GM21515 (cell line): ENCODE results near the gene PDE10A.

Experiments used
- ATAC-seq: cut with Tn5 transposase; IDR thresholded peaks from one replicate; pipeline ENCODE4 v1.9.1; 2021; ENCODE audit not compliant: unreplicated experiment

PDE10A gene

DNA sequence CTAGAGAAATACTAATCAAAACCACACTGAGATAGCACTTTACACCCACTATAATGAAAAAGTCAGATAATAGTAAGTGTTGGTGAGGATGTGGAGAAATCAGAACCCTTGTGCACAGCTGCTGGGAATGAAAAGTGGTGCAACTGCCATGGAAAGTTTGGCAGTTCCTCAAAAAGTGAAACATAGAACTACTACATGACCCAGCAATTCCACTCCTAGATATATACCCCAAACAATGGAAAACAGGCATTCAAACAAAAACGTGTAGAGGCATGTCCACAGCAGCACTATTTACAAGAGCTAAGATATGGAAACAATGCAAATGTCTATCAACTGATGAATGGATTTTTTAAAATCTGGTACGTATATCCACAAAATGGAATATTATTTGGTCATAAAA is 236.1 kb downstream of the PDE10A start:
- ATAC-seq: no peak

DNA sequence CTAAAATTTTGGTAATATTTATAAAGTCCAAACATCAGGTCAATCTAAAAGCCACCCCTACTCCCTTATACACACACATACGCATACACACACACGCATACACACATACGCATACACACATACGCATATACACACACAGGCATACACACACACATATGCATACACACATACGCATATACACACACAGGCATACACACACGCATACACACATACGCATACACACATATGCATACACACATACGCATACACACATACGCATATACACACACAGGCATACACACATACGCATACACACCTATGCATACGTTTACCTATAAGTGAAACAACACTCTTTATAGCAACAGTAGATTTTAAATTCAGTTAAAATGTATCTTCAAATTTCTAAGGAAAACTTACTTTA is 240.8 kb downstream of the PDE10A start:
- ATAC-seq: no peak

DNA sequence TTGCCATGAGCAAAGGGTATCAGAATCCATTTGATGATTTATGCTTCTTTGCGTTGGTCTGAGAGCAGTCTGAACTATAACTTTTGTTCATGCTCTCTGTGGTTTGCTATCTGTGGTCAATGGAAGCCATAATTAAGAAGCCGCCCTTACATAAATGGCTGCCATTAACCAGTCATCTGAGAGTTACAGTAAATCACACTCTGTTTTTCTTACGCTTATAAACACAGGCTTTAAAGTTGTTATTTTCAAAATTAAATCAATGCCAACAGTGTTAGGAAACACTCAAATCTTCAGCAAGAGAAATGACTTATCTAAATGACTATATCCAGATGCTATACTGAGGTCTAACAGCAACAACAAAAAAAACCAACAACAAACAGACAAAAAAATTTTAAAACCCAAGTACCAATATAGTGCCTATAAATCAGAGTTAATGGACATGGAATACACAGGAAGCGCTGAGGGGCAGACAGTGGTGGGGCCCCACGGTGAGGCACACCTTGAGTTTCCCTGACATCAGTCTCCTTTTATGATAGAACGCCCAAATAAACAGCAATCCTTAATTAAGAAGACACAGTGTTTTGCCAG is 245.7 kb downstream of the PDE10A start:
- ATAC-seq: no peak

DNA sequence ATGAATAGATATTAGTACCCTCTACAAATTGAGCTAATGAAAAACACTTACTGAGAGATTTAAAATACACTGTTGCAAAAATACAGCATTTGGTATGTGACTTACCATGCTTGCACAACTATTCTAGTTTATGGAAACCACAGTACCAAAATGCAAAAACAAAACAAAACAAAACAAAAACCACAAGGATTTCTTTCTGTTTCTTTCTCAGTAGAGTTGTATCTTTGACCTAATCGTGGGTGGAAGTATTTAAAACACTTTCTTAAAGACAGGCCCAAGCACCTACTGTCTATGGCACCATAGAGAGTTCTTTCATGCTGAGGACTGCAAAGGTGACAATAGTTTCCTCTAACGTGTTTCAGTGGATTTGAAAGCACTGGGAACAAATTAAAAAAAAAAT is 258.3 kb downstream of the PDE10A start:
- ATAC-seq: no peak

DNA sequence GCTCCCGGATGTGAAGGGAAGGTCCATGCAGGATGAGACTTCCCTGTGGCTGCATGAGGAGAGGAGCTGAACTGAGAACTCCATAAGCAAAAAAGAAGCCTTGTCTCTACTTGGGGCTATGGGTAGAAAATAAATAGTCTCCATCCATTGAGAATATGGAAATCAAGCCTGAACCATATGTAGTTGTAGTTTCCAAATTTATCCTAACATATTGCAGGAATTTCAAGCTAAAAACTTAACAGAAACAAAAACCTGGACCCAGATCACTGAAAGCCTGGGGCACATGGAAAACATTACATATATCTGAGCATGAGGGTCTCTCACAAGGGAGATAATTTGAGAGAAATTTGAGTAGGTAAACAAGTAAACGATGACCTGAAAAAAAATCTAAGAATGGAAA is 258.7 kb downstream of the PDE10A start:
- ATAC-seq: no peak

DNA sequence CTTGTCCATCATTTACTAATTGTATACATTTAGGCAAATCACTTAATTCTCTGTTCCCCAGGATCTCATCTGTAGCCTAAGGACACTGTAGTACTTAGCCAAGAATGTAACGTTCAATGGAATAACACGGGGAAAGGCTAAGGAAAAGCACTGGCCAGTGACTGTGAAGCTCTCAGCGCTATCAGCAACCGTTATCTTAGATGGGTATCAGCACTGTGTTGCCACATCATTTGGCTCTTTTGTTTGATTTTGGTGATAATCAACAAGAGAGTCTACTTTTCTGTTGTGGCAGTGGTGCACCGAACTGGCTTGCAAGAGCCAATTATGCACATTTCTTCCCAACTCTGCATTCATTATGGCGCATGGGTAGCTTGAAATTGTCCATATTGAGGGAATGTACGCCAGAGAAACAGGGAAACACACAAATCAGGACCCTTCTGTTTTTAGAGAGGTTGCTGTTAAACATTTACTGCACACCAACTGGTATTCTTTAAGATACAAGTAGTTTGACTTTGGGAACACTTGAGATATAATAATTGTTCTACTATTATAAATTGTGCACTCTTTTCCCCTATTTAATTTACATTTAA is 259.9 kb downstream of the PDE10A start:
- no peak for ATAC-seq

DNA sequence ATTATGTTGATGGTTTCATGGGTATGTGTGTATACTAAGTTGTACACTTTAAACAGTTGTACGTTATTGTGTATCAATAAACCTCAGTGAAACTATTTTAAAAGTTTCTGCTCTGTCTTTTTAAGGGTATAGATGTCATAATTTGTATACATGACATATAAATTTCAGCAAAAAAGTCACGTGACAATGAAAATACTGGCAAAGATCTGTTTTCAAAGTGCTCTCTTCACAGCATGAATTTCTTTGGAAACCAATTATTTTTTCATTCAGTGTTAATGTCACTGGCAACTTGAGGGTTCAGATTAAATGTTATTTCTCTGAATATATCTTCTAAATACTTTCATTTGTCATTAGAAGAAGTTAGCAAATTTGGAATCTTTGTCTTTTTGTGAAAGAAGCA is 261.9 kb downstream of the PDE10A start:
- ATAC-seq: no peak

DNA sequence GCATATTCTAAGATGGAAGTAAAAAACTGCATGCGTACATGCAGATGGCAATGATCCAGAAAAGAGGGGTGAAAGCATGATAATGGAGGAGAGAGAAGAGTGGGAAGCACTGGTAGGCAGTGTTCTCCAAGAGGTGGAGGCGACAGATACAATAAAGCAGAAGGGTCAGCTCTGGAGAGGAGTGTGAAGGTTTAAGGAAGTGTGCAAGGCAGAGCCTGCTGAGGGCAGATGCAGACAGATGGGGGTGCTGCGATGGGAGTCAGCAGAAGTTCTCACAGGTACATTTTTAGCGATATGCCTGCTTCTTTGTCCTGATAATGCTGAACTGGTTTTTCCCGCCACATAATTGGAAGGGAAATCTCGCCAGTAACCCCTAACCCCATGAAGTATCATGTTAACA is 272.6 kb downstream of the PDE10A start:
- ATAC-seq: no peak

DNA sequence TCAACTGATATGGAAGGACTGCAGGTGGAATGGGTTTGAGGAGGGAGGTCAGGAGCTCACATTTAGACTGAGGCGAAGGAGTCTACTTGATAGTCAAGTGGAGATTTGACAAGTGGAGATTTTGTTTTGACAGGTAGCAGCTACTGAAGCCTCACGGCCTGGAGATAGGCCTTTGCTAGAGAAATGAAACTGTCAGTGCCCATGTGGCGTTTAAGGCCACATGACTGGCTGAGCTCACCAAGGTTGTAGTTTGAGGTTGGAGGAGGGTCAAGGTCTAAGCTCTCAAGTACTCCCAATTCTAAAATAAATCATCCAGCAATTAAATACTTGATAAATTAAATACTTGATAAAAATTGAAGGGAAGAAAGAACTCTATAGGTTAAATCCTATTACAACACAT is 273.5 kb downstream of the PDE10A start:
- no peak for ATAC-seq

DNA sequence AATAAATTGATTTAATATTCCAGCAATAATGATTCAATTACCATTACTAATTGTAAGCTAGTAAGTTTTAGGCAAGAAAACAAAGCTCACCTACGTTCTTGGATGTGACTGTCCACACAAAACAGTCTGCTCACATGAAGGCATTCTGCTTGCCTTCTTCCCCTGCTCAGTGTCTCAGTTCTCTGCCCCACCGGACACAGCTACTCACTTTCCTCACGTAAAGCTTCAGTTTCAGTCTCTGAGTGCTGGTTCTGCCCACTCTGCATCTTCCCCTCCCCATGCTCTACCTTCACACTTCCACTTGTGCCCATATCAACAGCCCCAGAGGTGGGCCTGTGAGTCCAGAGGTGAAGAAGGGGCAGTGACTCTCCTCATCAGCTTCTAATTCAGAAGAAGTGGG is 279.7 kb downstream of the PDE10A start:
- ATAC-seq: no peak

DNA sequence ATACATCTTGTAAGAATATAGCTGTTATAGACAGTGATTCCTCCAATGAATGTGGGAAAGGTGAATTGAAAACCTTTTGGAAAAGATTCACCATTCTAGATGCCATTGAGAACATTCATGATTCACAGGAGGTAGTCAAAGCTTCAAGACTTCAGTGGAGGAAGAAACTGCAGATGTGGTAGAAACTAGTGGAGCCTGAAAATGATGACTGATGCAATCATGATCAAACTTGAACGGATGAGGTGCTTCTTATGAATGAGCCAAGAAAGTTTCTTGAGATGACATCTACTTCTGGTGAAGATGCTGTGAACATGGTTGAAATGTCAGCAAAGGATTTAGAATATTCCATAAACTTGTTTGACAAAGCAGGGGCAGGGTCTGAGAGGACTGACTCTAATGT is 286.9 kb downstream of the PDE10A start:
- no peak for ATAC-seq

DNA sequence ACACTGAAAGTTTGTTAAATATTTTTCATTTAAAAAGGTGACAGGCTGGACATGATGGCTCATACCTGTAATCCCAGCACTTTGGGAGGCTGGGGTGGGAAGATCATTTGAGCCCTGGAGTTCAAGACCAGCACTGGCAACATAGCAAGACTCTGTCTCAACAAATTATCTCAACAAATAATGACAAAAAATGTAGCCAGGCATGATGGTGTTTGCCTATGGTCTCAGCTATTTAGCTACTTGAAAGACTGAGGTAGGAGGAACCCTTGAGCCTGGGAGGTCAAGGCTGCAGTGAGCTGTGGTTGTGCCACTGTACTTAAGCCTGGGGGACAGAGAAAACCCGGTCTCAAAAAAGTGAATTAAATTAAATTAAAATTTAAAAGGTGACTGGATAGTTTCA is 297.7 kb downstream of the PDE10A start:
- ATAC-seq: no peak

DNA sequence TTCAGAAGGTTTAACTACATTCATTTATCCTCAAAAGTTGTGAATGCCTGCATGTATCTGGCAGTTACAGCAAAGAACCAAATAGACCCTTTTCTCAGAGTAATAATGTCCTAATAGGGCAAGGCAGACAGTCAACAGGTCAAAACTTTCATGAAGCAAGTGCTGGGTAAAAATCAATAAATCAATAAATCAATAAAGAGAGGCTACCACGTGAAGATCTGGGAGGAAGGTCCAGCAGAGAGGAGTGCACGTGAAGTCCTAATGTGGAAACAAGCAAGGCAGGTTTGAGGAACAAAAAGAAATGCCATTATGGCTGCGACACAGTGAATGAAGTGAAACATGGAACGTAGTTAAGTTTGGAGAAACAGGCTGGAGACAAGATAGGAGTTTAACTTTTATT is 317.3 kb downstream of the PDE10A start:
- ATAC-seq: no peak

DNA sequence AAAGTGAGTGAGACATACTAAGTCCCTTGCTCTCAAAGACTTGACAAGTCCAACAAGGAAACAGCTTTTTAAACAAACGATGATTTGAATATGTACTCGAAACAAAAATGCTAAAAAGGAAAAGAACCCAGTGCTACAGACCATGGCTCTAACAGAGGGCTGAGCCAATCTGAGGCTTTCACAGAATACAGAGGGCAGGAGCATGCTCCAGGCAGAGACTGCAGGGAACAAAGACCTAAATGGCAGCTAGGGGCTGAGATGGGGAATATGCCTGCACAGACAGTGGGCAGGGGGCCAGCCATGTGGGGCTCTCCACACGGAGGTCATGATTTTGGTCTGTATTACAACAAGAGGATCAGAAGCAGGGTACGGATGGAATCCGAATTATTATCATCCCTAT is 322.5 kb downstream of the PDE10A start:
- no peak for ATAC-seq

DNA sequence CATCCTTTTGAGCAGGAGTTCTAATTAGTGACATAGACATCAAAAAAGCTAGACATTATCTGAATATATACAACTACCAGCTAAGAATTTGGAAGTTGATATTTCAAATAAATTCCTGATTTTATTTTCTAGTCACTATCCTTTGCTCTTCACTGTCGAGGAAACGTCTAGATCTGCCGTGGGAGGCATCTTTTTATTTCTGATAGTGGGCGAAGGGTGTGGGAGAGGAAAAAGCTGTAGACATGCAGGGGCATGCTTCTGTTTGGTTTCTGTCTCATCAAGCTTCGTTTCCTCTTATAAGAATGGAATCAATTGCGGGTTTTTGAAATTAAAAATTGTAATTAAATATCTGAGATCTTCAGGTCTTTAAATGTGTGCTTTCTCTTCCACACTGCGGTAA is 337.4 kb downstream of the PDE10A start:
- ATAC-seq: no peak

DNA sequence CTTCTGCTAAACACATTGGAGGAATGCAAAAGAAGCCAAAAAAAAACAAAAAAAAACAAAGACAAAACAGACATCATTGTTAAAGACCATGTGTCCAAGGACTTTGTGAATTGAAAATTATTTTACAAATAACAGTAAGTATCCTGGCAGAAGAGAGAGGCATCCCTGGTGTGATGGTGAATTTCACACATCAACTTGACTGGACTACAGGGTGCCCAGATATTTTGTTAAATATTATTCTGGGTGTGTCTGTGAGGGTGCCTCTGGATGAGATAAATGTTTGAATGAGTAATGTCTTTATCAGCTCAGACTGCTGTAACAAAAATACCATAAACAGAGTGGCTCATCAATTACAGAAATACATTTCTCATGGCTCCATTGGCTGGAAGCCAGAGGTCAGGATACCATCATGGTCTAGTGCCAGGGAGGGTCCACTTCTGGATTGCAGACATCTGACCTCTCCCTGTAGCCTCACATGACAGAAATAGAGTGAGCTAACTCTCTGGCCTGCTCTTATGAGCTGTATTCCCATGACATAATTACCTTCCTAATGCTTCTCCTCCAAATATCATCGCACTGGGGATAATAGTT is 341.4 kb downstream of the PDE10A start:
- ATAC-seq: no peak

DNA sequence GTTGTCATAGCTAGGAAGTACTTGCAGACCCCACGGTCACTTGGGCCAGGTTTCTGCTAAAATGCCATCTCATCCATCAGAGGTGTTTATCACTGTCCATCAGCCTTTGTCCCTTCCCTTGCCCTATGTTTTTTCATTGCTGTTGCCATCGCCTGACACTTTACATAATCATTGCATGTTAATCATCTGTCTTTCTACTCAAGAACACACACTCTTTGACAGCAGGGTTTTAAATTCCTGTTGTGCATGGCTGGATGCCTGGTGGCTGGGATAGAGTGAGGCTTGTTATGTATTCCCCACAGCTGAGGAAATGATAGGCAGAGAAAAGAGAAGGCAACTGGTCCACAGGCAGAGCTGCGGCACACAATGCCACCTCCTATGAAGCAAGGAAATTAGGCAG is 341.9 kb downstream of the PDE10A start:
- ATAC-seq: no peak

DNA sequence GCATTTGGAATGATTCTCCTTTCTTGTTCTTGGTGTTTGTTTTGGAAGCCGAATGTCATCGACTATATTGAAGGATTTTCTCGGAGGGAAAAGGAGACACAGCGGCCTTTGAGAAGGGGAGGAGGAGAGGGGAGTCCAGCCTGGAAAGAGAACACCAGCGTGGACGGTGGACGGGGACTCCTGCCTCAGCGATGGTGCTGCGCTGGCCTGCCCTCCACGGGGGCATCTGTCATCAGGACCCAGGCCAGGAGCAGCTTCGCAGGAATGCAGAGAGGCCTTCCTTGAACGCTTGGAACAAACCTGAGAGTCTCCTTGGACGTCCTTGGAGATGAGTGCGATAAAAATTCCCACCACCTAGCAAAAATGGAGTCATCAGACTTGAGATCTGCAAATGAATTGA is 345.3 kb downstream of the PDE10A start:
- no peak for ATAC-seq

DNA sequence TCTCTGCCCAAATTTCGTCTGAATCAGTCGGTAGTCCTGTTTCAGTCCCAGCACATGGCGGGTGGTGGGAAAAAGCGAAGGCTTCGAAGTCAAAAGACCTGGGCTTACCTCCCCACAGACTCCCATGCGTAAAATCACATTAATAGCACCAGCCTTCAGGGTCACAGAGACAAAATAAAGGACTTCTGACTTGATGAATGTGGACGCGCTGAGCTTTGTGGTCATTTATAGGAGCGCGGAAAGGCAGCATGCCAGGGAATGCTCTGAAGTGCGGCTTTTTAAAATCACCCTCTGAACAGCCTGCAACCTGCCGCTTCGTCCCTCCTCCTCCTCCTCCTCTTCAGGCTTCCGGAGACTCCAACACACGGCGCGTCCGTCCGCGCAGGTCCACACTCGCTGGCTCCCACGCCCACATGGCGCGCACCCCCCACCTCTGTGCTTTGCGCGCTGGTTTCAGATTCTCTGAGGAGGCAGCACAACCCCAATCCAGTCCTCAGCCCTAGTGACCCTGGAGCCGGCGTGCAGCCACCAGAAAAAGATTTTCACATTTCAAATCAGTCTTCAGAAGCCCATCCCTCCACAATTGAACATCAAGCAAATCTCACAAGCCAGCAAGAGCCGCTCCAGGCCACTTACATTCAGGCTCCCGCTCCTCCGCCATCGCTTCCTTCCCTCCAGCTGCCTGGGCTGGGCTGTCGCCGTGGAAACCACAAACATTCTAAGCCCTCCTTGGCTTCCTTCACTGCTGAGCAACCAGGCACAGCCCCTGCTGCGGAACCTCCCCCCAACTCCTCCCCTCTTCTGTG is 353.9 kb downstream of the PDE10A start, which contains the start of gene C6orf118:
Gene C6orf118, minus strand, starts transcription at position 680 of the 806 bp plus-strand sequence. Its CDS starts 19 bp downstream, at position 661.
- no peak for ATAC-seq

DNA sequence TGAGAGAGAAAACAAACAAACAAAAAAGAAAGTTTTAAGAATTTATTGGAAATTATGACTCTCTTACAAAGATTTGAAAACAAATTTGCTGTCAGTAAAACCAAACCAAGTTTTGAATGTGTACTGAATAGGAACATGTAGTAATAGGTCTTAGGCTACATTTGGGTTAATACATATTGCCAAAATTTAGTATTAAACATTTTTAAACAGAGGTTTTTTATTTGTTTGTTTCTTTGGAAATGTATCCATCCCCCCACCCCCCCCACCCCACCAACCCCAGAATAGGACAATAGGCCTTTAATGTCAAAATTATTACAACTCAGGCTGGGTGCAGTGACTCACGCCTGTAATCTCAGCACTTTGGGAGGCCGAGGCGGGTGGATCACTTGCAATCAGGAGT is 356.1 kb downstream of the PDE10A start:
- no peak for ATAC-seq

DNA sequence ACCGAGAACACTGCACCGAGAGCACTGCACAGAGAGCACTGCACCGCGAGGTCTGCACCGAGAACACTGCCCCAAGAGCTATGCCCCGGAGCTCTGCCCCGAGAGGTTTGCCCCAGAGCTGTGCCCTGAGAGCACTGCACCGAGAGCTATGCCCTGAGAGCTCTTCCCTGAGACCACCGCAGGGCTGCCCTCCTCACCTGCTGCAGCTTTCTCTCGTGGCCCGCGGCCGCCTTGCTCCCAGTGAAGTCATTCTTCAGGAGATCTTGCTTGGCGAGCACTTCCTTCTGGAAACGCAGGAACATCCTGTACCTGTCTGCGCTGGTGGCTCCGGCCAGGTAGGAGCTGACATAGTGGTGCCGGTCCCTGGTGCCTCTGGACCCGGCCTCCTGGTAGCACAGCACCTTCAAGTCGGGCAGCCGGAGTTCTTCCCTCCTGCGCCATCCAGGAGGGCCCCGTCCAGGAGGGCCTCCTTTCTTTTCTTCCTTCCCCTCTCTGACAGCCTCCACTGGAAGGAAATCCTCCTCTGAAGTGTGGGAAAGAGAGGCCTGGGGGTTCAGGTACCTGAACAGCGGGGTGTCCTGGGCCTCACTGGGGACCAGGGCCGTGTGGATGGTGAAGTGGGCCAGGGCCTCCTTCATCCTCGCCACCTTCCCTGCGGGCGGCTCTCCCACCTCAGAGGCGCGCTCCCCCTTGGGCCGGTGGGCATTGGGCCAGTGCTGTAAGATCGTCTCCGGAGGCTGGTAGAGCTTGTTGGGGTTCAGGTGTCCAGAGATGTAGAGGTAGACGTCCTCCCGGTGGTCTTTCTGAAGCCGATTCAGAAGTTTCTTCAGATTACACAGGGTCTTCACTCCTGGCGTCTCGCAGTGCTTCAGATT is 361.4 kb downstream of the PDE10A start:
- no peak for ATAC-seq
